Heart left ventricle (tissue), 13 donors: ENCODE results near the gene OR10J5.

Experiments used
- POLR2A ChIP-seq, 2 donors: fragments of 450-650 bp; IDR thresholded peaks; one replicate each; pipeline ENCODE4 v1.6.1; 2017; ENCODE audit warnings: antibody characterized with exemption in 2 of 2, mild to moderate bottlenecking in 2 of 2, moderate library complexity in 2 of 2
- TF ChIP-seq, protein P1 (sequence below), 12 donors: fragments of 200-600 bp; sonication (generic) in 4 of 12; IDR thresholded peaks; one replicate each; pipeline versions ENCODE4 v1.5.0 to v1.8.0; 2018 to 2022; ENCODE audit warnings: antibody characterized with exemption in 12 of 12, mild to moderate bottlenecking in 5 of 12
- donor health status: ischemic (EF 13 %, LVEDD 7.1; RV severe dilation, severe dysfunction).
- donor health status: DM: no; HTN: yes; CAD: no.
- donor health status: DM: no; HTN: no; CAD: no.
- donor health status: ischemic (EF 25% LVEDD 6.9; RV normal size, moderate dysfunction).
- donor health status: ischemic (EF 25% LVEDD 5.7; RV mildly dilated, moderate dysfunction).
- donor health status: ischemic (EF 35%, LVEDD 5.7; RV mildly dilated, moderate dysfunction).
- donor health status: nonischemic (EF 11% LVEDD 7.7; RV severe dilation, severe dysfunction).
- donor health status: DM: yes; HTN: yes; CAD: no.
- donor health status: PGD.
- donor health status: ischemic (EF 29% LVEDD 5.4; RV normal size, mild dysfunction).
- donor health status: nonischemic (EF 23%, LVEDD 6.1; RV moderate dilation, normal function).

DNA sequence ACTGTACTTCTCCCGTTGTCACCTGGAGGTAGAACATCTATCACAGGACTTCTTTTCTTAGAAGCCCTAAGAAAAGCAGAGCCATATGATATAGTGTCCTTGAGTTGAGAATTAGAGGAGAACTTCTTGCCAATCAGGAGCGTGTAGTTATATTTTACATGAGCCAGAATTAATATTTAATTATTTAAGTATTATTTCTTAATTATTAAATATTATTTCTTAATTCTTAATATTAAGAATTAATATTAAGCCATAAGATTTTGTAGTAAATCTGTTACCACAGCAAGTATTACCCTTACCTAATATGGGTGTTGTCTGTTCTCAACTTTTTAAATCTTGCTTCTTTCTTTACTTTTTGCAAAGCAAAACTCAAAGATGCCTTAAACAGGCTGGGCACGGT is 41.6 kb upstream of the OR10J5 start:
- no peak for TF ChIP-seq POLR2A (IDR thresholded peaks at IDR 0.05)
- TF ChIP-seq, protein P1, sequence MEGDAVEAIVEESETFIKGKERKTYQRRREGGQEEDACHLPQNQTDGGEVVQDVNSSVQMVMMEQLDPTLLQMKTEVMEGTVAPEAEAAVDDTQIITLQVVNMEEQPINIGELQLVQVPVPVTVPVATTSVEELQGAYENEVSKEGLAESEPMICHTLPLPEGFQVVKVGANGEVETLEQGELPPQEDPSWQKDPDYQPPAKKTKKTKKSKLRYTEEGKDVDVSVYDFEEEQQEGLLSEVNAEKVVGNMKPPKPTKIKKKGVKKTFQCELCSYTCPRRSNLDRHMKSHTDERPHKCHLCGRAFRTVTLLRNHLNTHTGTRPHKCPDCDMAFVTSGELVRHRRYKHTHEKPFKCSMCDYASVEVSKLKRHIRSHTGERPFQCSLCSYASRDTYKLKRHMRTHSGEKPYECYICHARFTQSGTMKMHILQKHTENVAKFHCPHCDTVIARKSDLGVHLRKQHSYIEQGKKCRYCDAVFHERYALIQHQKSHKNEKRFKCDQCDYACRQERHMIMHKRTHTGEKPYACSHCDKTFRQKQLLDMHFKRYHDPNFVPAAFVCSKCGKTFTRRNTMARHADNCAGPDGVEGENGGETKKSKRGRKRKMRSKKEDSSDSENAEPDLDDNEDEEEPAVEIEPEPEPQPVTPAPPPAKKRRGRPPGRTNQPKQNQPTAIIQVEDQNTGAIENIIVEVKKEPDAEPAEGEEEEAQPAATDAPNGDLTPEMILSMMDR (IDR thresholded peaks at IDR 0.05): no peak
